NCI-H345 (cell line): ENCODE measurements around the gene SCAPER.

Experiments used
- DNase-seq: peaks from one replicate; lab custom pipeline; 2025; lab: John Stamatoyannopoulos, UW

The SCAPER gene

DNA sequence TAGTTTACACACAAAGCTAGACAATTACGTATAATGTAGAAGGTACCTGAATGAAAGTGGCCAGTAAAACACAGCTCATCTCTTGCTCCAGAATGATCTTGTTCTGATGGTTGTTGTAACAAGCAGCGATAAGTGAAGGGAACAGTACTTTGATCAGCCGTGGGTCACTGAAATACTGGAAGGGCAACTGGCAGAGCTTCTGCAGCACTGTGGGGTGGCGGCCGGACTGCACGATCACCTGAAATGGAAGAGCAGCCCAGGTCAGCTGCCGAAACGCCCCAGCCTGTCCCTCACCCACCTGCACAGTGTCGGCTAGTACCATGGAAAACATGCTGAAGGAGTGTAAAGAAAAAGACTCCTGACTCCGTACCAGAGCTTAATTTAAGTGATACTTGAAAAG, 551.2 kb downstream of the SCAPER start:
- DNase-seq: no peak

DNA sequence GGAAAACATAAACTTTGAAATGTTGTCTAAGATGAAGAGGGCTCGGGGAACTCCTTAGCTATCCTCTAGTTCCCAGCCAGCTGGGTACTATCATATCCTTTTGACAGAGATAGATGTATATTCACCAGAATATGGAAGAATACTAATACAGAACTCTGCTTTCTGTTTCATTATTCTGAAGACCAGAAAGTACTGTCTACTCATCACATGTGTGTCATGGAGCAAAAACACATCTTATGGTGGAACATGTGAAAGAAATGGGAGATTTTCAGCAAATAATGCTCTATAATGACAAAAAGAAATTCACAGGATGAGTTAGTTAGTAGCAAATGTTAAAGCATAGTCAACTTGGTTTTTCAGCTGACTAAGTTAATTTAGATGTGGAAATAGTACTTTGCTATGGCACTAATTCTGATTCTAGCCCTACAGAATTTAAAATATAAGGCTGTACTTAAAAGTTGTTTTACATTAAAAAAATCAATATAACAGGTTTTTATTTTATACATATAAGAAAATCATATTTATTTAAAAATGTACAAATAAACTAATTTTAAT, 552.0 kb downstream of the SCAPER start:
- no peak for DNase-seq

DNA sequence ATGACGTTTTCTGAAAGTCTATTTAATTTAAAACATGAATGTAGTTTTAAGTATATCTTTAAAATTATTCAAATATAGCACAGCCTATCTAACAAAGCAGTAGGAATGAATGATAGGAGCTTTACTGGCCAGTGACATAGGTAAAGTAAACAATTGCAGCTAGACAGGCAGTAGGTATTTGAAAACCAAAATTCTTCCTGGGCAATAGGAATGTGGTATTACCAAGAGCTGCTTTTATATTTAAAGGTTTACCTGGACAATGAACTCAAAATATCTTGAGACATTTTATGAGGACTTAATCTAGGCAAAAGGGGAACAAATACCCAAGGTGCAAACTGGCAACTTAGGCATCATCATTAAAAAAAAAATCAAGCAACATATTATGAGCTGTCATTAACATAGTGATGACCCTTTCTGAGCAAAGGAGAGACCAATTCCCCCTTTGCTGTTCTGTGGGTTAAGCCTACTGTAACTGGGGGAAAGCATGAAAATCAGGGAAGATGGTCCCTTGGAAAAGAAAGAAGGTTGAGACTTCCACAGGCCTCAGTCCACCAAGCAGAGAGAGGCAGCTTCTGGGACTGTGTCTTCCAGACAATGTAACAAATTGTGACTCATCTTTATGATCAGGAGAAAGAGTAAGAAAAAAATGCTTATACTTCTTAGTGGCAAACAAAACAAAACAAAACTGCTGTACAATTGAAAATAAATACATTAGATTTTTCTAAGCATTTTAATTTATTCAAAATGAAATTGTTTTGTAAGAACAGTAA, 555.7 kb downstream of the SCAPER start:
- no peak for DNase-seq

- no peak for DNase-seq
Measured at GRCh38 chr15:76347482-76348055, 557.6 kb downstream of the SCAPER start.

DNA sequence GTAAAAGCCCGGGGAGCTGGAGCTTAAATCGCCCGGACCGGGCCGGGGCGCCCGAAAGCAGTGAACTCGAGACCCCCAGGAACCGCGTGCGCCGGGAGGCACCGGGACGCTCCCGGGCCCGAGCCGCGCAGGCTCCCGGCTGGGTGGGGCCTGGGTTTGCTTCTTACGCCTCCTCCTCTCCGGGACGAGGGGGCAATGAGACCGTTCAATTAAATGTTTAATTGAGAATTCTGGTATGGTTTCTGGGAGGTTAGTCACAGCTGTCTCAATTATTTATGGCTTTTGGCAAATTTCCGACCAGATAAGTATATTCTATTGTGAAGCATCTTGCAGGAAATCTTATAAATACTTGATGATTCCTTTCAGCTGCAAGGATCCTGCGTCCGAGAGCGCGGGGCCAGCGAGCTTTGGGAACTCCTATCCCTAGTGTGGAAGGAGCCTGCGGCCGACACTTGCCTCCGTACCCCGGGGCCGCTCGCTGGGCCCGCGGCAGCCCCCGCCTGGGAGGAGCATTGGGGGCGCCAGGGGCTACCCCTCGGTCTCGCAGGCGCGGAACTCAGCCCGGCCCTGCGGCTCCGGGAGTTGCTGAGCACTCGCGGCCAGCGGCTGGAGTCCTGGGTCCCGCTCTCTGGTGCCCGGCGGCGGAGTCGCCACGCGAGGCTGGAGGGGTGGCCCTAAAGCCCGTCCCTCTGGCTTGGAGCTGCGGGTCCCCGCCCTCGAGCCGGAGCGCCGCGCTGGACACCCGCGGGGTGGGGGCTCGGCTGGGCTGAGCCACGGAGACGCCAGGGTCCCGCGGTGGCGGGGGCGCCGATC, 558.3 kb downstream of the SCAPER start:
- no peak for DNase-seq

- no peak for DNase-seq
Measured at GRCh38 chr15:76345880-76346668, 559.1 kb downstream of the SCAPER start.

GRCh38 chr15:76345583-76345879, 559.6 kb downstream of the SCAPER start:
- DNase-seq: no peak

GRCh38 chr15:76344893-76345582, 560.1 kb downstream of the SCAPER start:
- no peak for DNase-seq

- no peak for DNase-seq
Measured at GRCh38 chr15:76343313-76343996, 561.7 kb downstream of the SCAPER start.

DNA sequence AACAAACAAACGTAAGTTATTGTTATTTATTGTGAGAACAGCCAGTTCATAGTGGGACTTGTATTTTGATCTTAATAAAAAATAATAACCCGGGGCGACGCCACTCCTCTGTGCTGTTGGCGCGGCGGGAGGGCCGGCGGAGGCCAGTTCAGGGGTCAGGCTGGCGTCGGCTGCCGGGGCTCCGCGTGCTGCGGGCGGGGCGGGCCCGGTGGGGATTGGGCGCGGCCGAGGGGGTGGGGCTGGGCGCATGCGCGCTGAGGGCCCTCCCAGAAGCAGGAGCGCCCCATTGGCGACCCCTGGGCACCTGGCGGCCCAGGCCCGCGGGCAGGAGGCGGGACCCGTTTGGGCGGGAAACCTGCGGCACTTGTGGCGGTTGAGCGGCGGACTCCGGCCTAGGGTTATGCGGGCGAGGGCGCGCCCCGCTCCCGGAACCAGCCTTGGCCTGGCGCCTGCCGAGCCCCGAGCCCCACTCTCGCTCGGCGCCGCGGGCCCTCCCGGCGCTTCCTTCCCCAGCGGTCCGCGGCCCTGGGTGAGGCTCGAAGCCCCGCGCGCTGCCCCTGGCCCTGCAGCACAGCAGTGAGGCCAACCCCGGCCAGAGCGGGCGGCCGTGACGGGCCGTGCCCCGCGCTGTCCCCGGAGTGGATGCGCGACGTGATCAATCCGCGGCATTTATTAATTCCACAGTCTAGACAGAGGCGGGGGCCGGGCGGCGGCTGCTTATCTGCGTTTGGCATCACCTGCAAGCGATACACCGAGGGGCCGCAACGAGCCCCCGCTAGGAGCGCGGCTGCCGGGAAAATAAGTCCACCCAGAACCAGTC, 562.5 kb downstream of the SCAPER start:
- DNase-seq: peak; percentile 18

- no peak for DNase-seq
Measured at GRCh38 chr15:76342058-76342381, 563.1 kb downstream of the SCAPER start.

GRCh38 chr15:76341366-76342057, 563.6 kb downstream of the SCAPER start:
- DNase-seq: peak; percentile 35

DNA sequence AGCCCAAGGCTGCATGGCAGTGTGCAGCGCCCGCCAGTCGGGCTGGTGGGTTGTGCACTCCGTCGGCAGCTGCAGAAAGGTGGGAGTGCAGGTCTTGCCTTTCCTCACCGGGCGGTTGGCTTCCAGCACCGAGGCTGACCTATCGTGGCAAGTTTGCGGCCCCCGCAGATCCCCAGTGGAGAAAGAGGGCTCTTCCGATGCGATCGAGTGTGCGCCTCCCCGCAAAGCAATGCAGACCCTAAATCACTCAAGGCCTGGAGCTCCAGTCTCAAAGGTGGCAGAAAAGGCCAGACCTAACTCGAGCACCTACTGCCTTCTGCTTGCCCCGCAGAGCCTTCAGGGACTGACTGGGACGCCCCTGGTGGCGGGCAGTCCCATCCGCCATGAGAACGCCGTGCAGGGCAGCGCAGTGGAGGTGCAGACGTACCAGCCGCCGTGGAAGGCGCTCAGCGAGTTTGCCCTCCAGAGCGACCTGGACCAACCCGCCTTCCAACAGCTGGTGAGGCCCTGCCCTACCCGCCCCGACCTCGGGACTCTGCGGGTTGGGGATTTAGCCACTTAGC, 564.3 kb downstream of the SCAPER start:
- DNase-seq: peak; percentile 19

- DNase-seq: peak; percentile 27
Measured at GRCh38 chr15:76340198-76340802, 564.8 kb downstream of the SCAPER start.

DNA sequence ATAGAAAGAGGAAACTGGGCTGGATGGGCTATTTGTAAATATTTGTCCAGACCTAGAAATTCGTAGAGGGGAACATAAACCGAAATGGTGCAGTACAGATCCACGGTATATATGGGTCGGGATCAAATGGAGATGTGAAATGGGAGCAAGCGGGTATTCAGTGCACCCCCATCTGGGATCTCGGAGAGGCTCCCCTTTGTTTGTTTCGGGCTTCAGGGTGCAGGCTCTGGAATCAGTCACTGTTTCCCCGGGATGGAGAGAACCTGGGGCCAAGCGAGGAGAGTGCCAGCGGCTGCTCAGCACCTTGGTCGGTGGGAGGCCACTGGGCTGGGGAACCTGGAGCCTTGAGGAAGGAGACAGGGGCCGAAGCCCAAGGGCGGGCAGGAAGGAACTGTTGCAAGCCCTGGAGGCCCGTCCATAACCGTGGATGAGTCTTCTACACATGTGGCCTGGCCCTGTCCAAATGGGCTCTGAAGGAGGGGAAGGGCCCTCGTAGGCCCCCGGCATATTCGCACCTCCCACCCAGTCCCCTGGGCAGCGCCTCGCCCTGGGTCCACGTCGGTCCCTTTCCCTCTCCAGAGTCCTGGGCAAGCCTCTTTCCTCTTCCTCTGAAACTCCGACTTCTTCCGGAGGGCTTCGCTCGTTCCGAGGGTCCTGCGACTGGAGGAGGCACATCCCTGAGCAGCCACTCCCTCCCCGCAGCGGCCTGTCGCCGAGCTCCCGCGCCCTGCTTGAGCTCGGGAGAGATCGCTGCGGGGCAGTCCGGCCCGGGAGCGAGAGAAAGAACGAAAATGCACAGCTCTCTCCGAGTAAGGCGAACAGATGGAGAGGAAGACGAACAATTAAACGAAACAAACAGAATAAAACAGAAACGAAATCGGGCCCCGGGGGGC, 565.6 kb downstream of the SCAPER start:
- no peak for DNase-seq

DNA sequence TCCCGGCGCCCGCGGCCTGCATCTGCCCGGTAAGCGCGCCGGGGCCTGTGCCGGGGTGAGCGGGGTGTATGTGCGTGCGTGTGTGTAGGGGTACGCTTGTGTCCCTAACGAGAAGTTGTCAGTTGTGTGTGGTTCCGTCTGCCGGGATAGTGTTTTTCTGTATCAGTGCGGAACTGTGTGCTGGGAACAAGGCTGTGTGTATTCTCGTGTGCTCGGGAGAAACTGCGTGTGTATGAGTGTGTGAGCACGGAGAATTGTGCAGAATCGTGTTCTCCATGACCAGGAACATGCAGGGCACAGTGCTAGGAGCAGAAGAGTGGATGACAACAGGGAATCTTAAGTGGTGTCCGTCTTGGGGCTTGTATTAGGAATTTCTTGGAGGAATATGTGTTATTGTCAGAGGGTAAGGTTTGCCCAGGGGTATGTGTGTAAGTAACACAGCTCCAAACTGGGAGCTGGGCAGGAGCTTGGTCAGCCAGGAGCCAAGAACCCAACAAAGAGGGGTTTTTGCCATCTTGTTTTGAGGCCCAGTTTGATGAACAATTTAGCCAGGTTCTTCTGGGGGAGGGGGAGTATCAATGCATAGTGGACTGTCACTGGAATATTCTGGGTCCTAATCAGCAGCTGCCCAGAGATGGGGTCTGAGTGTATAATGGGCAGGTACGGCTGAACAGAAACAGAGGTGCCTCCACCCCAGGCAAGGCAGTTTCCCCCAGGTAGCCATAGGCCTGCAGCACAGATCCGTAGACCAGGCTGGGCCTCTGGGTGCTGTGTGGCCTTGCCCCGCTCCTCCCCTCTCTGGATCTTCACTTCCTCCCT, 566.4 kb downstream of the SCAPER start:
- no peak for DNase-seq
